Measurements from ENCODE around the gene KDELR1. TPM values are rescaled to one million over a fixed set of nuclear protein-coding genes. Genes with fewer than 3 reads are reported as not detected.
A peak's percentile ranks its signal among the peaks of the same experiment; 100 is the strongest.

Gene KDELR1
- total and polyA plus RNA-seq, 2 of the 13 experiments (the other 11 are each of a cell fraction or from before 2014, with no cell fraction given): 134 to 185 TPM

DNA sequence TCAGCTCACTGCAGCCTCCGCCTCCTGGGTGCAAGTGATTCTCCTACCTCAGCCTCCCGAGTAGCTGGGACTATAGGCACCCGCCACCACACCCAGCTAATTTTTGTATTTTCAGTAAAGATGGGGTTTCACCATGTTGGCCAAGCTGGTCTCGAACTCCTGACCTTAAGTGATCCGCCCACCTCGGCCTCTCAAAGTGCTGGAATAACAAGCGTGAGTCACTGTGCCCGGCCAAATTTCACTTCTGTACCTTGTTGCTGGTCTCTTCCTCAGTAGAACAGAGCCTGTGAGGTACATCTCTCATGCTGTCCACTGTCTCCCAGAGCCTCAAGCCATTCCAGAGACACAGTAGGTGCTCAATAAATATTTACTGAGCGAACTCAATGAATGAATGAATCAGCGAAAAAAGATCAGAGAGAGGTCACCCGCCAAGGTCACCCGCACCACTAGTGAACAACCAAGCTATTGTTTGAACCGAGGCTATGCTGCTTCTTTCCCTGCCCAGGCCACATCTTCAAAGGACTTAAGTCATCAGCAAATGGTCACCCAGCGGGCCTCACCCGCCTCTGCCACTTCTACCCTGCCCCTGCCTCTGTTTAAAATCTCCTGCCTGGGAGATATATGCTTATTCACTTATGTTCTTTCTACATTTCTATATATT is 36.9 kb downstream of the KDELR1 start (continued):
- TF ChIP-seq, protein P1, sequence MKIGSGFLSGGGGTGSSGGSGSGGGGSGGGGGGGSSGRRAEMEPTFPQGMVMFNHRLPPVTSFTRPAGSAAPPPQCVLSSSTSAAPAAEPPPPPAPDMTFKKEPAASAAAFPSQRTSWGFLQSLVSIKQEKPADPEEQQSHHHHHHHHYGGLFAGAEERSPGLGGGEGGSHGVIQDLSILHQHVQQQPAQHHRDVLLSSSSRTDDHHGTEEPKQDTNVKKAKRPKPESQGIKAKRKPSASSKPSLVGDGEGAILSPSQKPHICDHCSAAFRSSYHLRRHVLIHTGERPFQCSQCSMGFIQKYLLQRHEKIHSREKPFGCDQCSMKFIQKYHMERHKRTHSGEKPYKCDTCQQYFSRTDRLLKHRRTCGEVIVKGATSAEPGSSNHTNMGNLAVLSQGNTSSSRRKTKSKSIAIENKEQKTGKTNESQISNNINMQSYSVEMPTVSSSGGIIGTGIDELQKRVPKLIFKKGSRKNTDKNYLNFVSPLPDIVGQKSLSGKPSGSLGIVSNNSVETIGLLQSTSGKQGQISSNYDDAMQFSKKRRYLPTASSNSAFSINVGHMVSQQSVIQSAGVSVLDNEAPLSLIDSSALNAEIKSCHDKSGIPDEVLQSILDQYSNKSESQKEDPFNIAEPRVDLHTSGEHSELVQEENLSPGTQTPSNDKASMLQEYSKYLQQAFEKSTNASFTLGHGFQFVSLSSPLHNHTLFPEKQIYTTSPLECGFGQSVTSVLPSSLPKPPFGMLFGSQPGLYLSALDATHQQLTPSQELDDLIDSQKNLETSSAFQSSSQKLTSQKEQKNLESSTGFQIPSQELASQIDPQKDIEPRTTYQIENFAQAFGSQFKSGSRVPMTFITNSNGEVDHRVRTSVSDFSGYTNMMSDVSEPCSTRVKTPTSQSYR (CRISPR knock-in tag; IDR thresholded peaks at IDR 0.05; ENCODE audit: borderline replicate concordance): peak; percentile 32; the same call in 1 of the 2 replicates
- TF ChIP-seq, protein P2, sequence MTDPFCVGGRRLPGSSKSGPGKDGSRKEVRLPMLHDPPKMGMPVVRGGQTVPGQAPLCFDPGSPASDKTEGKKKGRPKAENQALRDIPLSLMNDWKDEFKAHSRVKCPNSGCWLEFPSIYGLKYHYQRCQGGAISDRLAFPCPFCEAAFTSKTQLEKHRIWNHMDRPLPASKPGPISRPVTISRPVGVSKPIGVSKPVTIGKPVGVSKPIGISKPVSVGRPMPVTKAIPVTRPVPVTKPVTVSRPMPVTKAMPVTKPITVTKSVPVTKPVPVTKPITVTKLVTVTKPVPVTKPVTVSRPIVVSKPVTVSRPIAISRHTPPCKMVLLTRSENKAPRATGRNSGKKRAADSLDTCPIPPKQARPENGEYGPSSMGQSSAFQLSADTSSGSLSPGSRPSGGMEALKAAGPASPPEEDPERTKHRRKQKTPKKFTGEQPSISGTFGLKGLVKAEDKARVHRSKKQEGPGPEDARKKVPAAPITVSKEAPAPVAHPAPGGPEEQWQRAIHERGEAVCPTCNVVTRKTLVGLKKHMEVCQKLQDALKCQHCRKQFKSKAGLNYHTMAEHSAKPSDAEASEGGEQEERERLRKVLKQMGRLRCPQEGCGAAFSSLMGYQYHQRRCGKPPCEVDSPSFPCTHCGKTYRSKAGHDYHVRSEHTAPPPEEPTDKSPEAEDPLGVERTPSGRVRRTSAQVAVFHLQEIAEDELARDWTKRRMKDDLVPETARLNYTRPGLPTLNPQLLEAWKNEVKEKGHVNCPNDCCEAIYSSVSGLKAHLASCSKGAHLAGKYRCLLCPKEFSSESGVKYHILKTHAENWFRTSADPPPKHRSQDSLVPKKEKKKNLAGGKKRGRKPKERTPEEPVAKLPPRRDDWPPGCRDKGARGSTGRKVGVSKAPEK (CRISPR knock-in tag; IDR thresholded peaks at IDR 0.05; ENCODE audit: borderline replicate concordance): no peak
- TF ChIP-seq, protein P3, sequence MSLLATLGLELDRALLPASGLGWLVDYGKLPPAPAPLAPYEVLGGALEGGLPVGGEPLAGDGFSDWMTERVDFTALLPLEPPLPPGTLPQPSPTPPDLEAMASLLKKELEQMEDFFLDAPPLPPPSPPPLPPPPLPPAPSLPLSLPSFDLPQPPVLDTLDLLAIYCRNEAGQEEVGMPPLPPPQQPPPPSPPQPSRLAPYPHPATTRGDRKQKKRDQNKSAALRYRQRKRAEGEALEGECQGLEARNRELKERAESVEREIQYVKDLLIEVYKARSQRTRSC (CRISPR knock-in tag; IDR thresholded peaks at IDR 0.05; ENCODE audit: low read depth): no peak
- TF ChIP-seq, protein P4, sequence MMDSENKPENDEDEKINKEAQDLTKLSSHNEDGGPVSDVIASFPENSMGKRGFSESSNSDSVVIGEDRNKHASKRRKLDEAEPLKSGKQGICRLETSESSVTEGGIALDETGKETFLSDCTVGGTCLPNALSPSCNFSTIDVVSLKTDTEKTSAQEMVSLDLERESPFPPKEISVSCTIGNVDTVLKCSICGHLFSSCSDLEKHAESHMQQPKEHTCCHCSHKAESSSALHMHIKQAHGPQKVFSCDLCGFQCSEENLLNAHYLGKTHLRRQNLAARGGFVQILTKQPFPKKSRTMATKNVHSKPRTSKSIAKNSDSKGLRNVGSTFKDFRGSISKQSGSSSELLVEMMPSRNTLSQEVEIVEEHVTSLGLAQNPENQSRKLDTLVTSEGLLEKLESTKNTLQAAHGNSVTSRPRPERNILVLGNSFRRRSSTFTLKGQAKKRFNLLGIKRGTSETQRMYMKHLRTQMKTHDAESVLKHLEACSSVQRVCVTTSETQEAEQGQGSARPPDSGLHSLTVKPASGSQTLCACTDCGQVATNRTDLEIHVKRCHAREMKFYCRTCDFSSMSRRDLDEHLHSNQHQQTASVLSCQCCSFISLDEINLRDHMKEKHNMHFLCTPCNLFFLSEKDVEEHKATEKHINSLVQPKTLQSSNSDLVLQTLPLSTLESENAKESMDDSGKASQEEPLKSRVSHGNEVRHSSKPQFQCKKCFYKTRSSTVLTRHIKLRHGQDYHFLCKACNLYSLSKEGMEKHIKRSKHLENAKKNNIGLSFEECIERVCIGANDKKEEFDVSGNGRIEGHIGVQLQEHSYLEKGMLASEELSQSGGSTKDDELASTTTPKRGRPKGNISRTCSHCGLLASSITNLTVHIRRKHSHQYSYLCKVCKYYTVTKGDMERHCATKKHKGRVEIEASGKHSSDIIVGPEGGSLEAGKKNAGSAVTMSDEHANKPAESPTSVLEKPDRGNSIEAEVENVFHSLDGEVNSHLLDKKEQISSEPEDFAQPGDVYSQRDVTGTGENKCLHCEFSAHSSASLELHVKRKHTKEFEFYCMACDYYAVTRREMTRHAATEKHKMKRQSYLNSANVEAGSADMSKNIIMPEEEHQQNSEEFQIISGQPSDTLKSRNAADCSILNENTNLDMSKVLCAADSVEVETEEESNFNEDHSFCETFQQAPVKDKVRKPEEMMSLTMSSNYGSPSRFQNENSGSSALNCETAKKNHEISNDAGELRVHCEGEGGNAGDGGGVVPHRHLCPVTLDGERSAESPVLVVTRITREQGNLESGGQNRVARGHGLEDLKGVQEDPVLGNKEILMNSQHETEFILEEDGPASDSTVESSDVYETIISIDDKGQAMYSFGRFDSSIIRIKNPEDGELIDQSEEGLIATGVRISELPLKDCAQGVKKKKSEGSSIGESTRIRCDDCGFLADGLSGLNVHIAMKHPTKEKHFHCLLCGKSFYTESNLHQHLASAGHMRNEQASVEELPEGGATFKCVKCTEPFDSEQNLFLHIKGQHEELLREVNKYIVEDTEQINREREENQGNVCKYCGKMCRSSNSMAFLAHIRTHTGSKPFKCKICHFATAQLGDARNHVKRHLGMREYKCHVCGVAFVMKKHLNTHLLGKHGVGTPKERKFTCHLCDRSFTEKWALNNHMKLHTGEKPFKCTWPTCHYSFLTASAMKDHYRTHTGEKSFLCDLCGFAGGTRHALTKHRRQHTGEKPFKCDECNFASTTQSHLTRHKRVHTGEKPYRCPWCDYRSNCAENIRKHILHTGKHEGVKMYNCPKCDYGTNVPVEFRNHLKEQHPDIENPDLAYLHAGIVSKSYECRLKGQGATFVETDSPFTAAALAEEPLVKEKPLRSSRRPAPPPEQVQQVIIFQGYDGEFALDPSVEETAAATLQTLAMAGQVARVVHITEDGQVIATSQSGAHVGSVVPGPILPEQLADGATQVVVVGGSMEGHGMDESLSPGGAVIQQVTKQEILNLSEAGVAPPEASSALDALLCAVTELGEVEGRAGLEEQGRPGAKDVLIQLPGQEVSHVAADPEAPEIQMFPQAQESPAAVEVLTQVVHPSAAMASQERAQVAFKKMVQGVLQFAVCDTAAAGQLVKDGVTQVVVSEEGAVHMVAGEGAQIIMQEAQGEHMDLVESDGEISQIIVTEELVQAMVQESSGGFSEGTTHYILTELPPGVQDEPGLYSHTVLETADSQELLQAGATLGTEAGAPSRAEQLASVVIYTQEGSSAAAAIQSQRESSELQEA (CRISPR knock-in tag; IDR thresholded peaks at IDR 0.05; ENCODE audit: not compliant biosample characterization): no peak
- TF ChIP-seq, protein P5, sequence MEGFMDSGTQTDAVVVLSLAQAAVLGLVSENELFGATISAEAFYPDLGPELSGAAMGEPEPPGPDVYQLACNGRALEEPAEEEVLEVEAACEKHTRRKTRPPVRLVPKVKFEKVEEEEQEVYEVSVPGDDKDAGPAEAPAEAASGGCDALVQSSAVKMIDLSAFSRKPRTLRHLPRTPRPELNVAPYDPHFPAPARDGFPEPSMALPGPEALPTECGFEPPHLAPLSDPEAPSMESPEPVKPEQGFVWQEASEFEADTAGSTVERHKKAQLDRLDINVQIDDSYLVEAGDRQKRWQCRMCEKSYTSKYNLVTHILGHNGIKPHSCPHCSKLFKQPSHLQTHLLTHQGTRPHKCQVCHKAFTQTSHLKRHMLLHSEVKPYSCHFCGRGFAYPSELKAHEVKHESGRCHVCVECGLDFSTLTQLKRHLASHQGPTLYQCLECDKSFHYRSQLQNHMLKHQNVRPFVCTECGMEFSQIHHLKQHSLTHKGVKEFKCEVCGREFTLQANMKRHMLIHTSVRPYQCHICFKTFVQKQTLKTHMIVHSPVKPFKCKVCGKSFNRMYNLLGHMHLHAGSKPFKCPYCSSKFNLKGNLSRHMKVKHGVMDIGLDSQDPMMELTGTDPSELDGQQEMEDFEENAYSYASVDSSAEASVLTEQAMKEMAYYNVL (CRISPR knock-in tag; IDR thresholded peaks at IDR 0.05; ENCODE audit: borderline replicate concordance): peak; percentile 96
- TF ChIP-seq NFE2L1 (CRISPR knock-in tag; IDR thresholded peaks at IDR 0.05; ENCODE audit: borderline replicate concordance) (0 out of 2 replicates have a peak, but pooled peaks have one; percentile 65), MAZ (IDR thresholded peaks at IDR 0.05; ENCODE audit: borderline replicate concordance, low read depth, low read length) (no peak), MAZ (CRISPR knock-in tag; IDR thresholded peaks at IDR 0.05; ENCODE audit: low read depth) (no peak), ATAD3A (CRISPR knock-in tag; IDR thresholded peaks at IDR 0.05) (no peak), ZKSCAN1 (IDR thresholded peaks at IDR 0.05; ENCODE audit: low read length) (peak; percentile 98)

All from HepG2 (cell line).